DND-41 (cell line): ENCODE results near the gene CDK2AP2.

Source experiments
- EZH2 ChIP-seq: IDR thresholded peaks from 3 replicates; pipeline ENCODE4 v1.6.1; 2012; ENCODE audit warnings: borderline replicate concordance, low read depth, mild to moderate bottlenecking, moderate library complexity, low read length, inconsistent platforms; ENCODE audit not compliant: severe bottlenecking
- TF ChIP-seq, protein P1 (sequence below): IDR thresholded peaks from 2 replicates; pipeline ENCODE4 v1.5.1; 2012; ENCODE audit warnings: borderline replicate concordance, low read length, moderate library complexity, mild to moderate bottlenecking; ENCODE audit not compliant: poor library complexity, severe bottlenecking; ENCODE audit errors: extremely low read depth

DNA sequence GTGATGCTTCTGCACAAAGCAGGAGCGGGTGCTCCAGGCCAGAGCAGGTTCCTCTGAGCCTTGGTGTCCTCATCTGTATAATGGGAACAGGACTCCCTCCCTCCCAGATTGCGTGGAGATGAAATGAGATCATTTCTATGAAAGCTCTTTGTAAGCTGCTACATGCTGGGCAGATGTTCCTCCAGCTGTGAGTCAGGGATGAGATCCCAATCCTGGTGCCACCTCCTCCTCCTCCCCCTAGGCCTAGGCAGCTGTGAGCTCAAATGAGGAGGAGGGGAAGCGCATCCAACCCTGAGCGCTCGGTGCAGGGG lies 22.3 kb upstream of the CDK2AP2 start:
- TF ChIP-seq, protein P1, sequence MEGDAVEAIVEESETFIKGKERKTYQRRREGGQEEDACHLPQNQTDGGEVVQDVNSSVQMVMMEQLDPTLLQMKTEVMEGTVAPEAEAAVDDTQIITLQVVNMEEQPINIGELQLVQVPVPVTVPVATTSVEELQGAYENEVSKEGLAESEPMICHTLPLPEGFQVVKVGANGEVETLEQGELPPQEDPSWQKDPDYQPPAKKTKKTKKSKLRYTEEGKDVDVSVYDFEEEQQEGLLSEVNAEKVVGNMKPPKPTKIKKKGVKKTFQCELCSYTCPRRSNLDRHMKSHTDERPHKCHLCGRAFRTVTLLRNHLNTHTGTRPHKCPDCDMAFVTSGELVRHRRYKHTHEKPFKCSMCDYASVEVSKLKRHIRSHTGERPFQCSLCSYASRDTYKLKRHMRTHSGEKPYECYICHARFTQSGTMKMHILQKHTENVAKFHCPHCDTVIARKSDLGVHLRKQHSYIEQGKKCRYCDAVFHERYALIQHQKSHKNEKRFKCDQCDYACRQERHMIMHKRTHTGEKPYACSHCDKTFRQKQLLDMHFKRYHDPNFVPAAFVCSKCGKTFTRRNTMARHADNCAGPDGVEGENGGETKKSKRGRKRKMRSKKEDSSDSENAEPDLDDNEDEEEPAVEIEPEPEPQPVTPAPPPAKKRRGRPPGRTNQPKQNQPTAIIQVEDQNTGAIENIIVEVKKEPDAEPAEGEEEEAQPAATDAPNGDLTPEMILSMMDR, result no peak
- no peak for TF ChIP-seq EZH2
